ENCODE measurements around the gene ATP2B2. TPM values are rescaled to one million over a fixed set of nuclear protein-coding genes. Genes with fewer than 3 reads are reported as not detected.

ATP2B2 gene
- total RNA-seq, 2 donors from 2014 or later, result 0.14 to 0.74 TPM

GRCh38 chr3:10442151-10442795 is 63.1 kb downstream of the ATP2B2 start:
- no peaks in the 10 kb centered on the region for H3K4me1 ChIP-seq (replicated peaks)
- peaks cover 3% of the 10 kb centered on the region for H3K27me3 ChIP-seq (replicated peaks; ENCODE audit: insufficient read depth)
- 69% methylated on average over 10 of the region's 10 CpGs for WGBS
- no peaks in the 10 kb centered on the region for H3K36me3 ChIP-seq
- no peak overlapping the region for H3K4me3 ChIP-seq
- no peak for DNase-seq (ENCODE audit: low spot score)
- TF ChIP-seq CTCF (IDR thresholded peaks at IDR 0.05) (no peak), POLR2A (IDR thresholded peaks at IDR 0.05) (no peak), POLR2AphosphoS5 (IDR thresholded peaks at IDR 0.05) (no peak)
- no peak overlapping the region for H3K27ac ChIP-seq
- intact Hi-C loops (cut with DNase I), result no loop called here
- no peaks in the 10 kb centered on the region for H3K9me3 ChIP-seq

GRCh38 chr3:10440684-10441083 is 64.7 kb downstream of the ATP2B2 start:
- no peak overlapping the region for H3K4me3 ChIP-seq
- intact Hi-C loops (cut with DNase I), result no loop called here
- TF ChIP-seq POLR2AphosphoS5 (IDR thresholded peaks at IDR 0.05) (no peak), CTCF (IDR thresholded peaks at IDR 0.05) (no peak), POLR2A (IDR thresholded peaks at IDR 0.05) (no peak)
- H3K9me3 ChIP-seq, result no peaks in the 10 kb centered on the region
- no peaks in the 10 kb centered on the region for H3K36me3 ChIP-seq
- DNase-seq (ENCODE audit: low spot score), result no peak
- H3K4me1 ChIP-seq (replicated peaks), result no peaks in the 10 kb centered on the region
- WGBS, result 75% methylated on average over 5 of the region's 5 CpGs
- H3K27me3 ChIP-seq (replicated peaks; ENCODE audit: insufficient read depth), result peaks cover 3% of the 10 kb centered on the region
- no peak overlapping the region for H3K27ac ChIP-seq

- no peak for DNase-seq (ENCODE audit: low spot score)
- WGBS, result 95% methylated on average over 8 of the region's 8 CpGs
- intact Hi-C loops (cut with DNase I), result no loop called here
- Histone ChIP-seq H3K27ac (no peak overlapping the region), H3K9me3 (no peaks in the 10 kb centered on the region), H3K36me3 (no peaks in the 10 kb centered on the region), H3K4me1 (replicated peaks) (no peaks in the 10 kb centered on the region), H3K27me3 (replicated peaks; ENCODE audit: insufficient read depth) (peaks cover 3% of the 10 kb centered on the region), H3K4me3 (no peak overlapping the region)
- no peak for TF ChIP-seq POLR2A (IDR thresholded peaks at IDR 0.05)
- TF ChIP-seq CTCF (IDR thresholded peaks at IDR 0.05), result no peak
- no peak for TF ChIP-seq POLR2AphosphoS5 (IDR thresholded peaks at IDR 0.05)
Measured at GRCh38 chr3:10438902-10439610, 66.3 kb downstream of the ATP2B2 start.

- Histone ChIP-seq H3K4me1 (replicated peaks) (no peaks in the 10 kb centered on the region), H3K27me3 (replicated peaks; ENCODE audit: insufficient read depth) (peaks cover 3% of the 10 kb centered on the region), H3K4me3 (no peak overlapping the region), H3K36me3 (no peaks in the 10 kb centered on the region), H3K27ac (no peak overlapping the region), H3K9me3 (no peaks in the 10 kb centered on the region)
- no peak for DNase-seq (ENCODE audit: low spot score)
- 60% methylated on average over 16 of the region's 16 CpGs for WGBS
- TF ChIP-seq POLR2AphosphoS5 (IDR thresholded peaks at IDR 0.05) (no peak), CTCF (IDR thresholded peaks at IDR 0.05) (no peak), POLR2A (IDR thresholded peaks at IDR 0.05) (no peak)
- intact Hi-C loops (cut with DNase I), result no loop called here
Measured at GRCh38 chr3:10437995-10438901, 67.1 kb downstream of the ATP2B2 start.
